H9 (cell line): ENCODE measurements around the gene ZNF582. TPM values are rescaled to one million over a fixed set of nuclear protein-coding genes. Genes with fewer than 3 reads are reported as not detected.

Experiments used
- DNase-seq: peaks from one replicate; pipeline ENCODE4 v3.0.0-alpha.2; 2017
- H2AFZ ChIP-seq: one replicate; pipeline ENCODE4 v1.6.1; 2013; ENCODE audit warnings: mild to moderate bottlenecking, low read length, control low read depth, moderate library complexity
- H2AK5ac ChIP-seq: 2 replicates; pipeline ENCODE4 v1.6.1; 2013; ENCODE audit warnings: low read length, control low read depth, mixed read lengths; ENCODE audit not compliant: insufficient read length
- H2BK120ac ChIP-seq: one replicate; pipeline ENCODE4 v1.6.1; 2013; ENCODE audit warnings: low read depth, mild to moderate bottlenecking, low read length, control low read depth, inconsistent platforms; ENCODE audit not compliant: poor library complexity, severe bottlenecking
- H2BK12ac ChIP-seq: 2 replicates; pipeline ENCODE4 v1.6.1; 2013; ENCODE audit warnings: low read length, control low read depth, mixed read lengths, low read depth; ENCODE audit not compliant: insufficient read length
- H2BK15ac ChIP-seq: 2 replicates; pipeline ENCODE4 v1.6.1; 2013; ENCODE audit warnings: low read depth, low read length, control low read depth
- H2BK20ac ChIP-seq: one replicate; pipeline ENCODE4 v1.6.1; 2013; ENCODE audit warnings: low read depth, mild to moderate bottlenecking, low read length, control low read depth, inconsistent platforms; ENCODE audit not compliant: poor library complexity, severe bottlenecking
- H2BK5ac ChIP-seq: 2 replicates; pipeline ENCODE4 v1.6.1; 2013; ENCODE audit warnings: low read length, control low read depth, mixed read lengths; ENCODE audit not compliant: insufficient read length
- H3K14ac ChIP-seq: 2 replicates; pipeline ENCODE4 v1.6.1; 2013; ENCODE audit warnings: low read length, control low read depth; ENCODE audit not compliant: insufficient read depth
- H3K18ac ChIP-seq: 2 replicates; pipeline ENCODE4 v1.6.1; 2013; ENCODE audit warnings: low read depth, mild to moderate bottlenecking, mixed read lengths, low read length, control low read depth; ENCODE audit not compliant: insufficient read length
- H3K23ac ChIP-seq: 2 replicates; pipeline ENCODE4 v1.6.1; 2013; ENCODE audit warnings: low read length, control low read depth, mixed read lengths, low read depth; ENCODE audit not compliant: insufficient read length
- H3K23me2 ChIP-seq: 2 replicates; pipeline ENCODE4 v1.6.1; 2013; ENCODE audit warnings: low read depth, mild to moderate bottlenecking, mixed read lengths, low read length, control low read depth; ENCODE audit not compliant: insufficient read length, poor library complexity, severe bottlenecking
- H3K27ac ChIP-seq: 2 replicates; pipeline ENCODE4 v1.5.1; 2013; ENCODE audit warnings: low read length, control low read depth, mixed read lengths, low read depth; ENCODE audit not compliant: insufficient read length
- H3K27me3 ChIP-seq: 2 replicates; pipeline ENCODE4 v1.6.1; 2013; ENCODE audit warnings: low read length, control low read depth, inconsistent platforms; ENCODE audit not compliant: insufficient read depth
- H3K4ac ChIP-seq: 2 replicates; pipeline ENCODE4 v1.6.1; 2013; ENCODE audit warnings: low read depth, mild to moderate bottlenecking, control low read depth, inconsistent platforms, low read length, moderate library complexity
- H3K4me1 ChIP-seq: 2 replicates; pipeline ENCODE4 v1.6.1; 2013; ENCODE audit warnings: low read length, control low read depth, inconsistent platforms; ENCODE audit not compliant: insufficient read depth
- H3K4me2 ChIP-seq: 2 replicates; pipeline ENCODE4 v1.6.1; 2013; ENCODE audit warnings: low read length, control low read depth, mixed read lengths; ENCODE audit not compliant: insufficient read length, insufficient read depth
- H3K56ac ChIP-seq: 2 replicates; pipeline ENCODE4 v1.6.1; 2013; ENCODE audit warnings: low read depth, mild to moderate bottlenecking, mixed read lengths, low read length, control low read depth; ENCODE audit not compliant: insufficient read length
- H3K79me1 ChIP-seq: 2 replicates; pipeline ENCODE4 v1.6.1; 2013; ENCODE audit warnings: low read depth, mild to moderate bottlenecking, moderate library complexity, low read length, control low read depth, inconsistent platforms; ENCODE audit not compliant: insufficient read depth, poor library complexity, severe bottlenecking
- H3K79me2 ChIP-seq: 2 replicates; pipeline ENCODE4 v1.6.1; 2013; ENCODE audit warnings: low read length, control low read depth, inconsistent platforms; ENCODE audit not compliant: insufficient read depth
- H3K9ac ChIP-seq: 2 replicates; pipeline ENCODE4 v1.6.1; 2013; ENCODE audit warnings: low read length, control low read depth, mixed read lengths; ENCODE audit not compliant: insufficient read length; ENCODE audit errors: extremely low read depth
- H3K9me3 ChIP-seq: one replicate; pipeline ENCODE4 v1.6.1; 2013; ENCODE audit warnings: low read depth, low read length, inconsistent platforms; ENCODE audit not compliant: control insufficient read depth
- H3T11ph ChIP-seq: one replicate; pipeline ENCODE4 v1.6.1; 2013; ENCODE audit warnings: mild to moderate bottlenecking, low read length, control low read depth, inconsistent platforms
- H4K20me1 ChIP-seq: one replicate; pipeline ENCODE4 v1.6.1; 2013; ENCODE audit not compliant: control insufficient read depth, insufficient read length, insufficient read depth
- H4K5ac ChIP-seq: 2 replicates; pipeline ENCODE4 v1.6.1; 2013; ENCODE audit warnings: low read depth, mild to moderate bottlenecking, mixed read lengths, low read length, control low read depth; ENCODE audit not compliant: insufficient read length
- H4K8ac ChIP-seq: replicated peaks from 2 replicates; pipeline ENCODE4 v1.6.1; 2013; ENCODE audit warnings: low read length, control low read depth, mixed read lengths, low read depth; ENCODE audit not compliant: insufficient read length
- H4K91ac ChIP-seq: 2 replicates; pipeline ENCODE4 v1.6.1; 2013; ENCODE audit warnings: low read depth, mild to moderate bottlenecking, moderate library complexity, mixed read lengths, low read length, control low read depth; ENCODE audit not compliant: insufficient read length
- H3K27ac Mint-ChIP-seq, 3 experiments: 2 replicates in 2 of 3; 3 replicates in 1 of 3; pipeline ENCODE4 v1.8.0; 2020 to 2021; ENCODE audit warnings: mixed read lengths in 3 of 3, mild to moderate bottlenecking in 1 of 3, moderate library complexity in 1 of 3
- H3K27me3 Mint-ChIP-seq: 2 replicates; pipeline ENCODE4 v1.8.0; 2021; ENCODE audit warnings: low read depth, mild to moderate bottlenecking, moderate library complexity, mixed read lengths
- H3K36me3 Mint-ChIP-seq, 3 experiments: 2 replicates in 2 of 3; 3 replicates in 1 of 3; pipeline ENCODE4 v1.8.0; 2020 to 2021; ENCODE audit warnings: low read depth in 3 of 3, mixed read lengths in 3 of 3; ENCODE audit not compliant: insufficient read depth in 1 of 3
- H3K4me1 Mint-ChIP-seq, 2 experiments: 2 replicates each; pipeline ENCODE4 v1.8.0; 2020; ENCODE audit warnings: mixed read lengths in 2 of 2
- H3K4me3 Mint-ChIP-seq, 2 experiments: 2 replicates in 1 of 2; 3 replicates in 1 of 2; pipeline ENCODE4 v1.8.0; 2020 to 2021; ENCODE audit warnings: mild to moderate bottlenecking in 2 of 2, mixed read lengths in 2 of 2, moderate library complexity in 1 of 2
- H3K9me3 Mint-ChIP-seq, 2 experiments: 2 replicates in 1 of 2; 3 replicates in 1 of 2; pipeline ENCODE4 v1.8.0; 2020; ENCODE audit warnings: mild to moderate bottlenecking in 2 of 2, mixed read lengths in 2 of 2, moderate library complexity in 1 of 2
- CTCF ChIP-seq: fragments of 200-600 bp; sonication (generic); conservative IDR thresholded peaks from 3 replicates; pipeline ENCODE4 v1.8.0; 2021; ENCODE audit warnings: antibody characterized with exemption, mild to moderate bottlenecking
- WGBS: extraction: QIAGEN DNeasy Blood & Tissue Kit; methylation state at CpG from one replicate; pipeline ENCODE4 v1.1.7; 2013; ENCODE audit warnings: missing lambda C conversion rate, low lambda C conversion rate, mixed read lengths; ENCODE audit not compliant: insufficient read length; ENCODE audit errors: extremely low coverage; 5-methylcytosine and 5-hydroxymethylcytosine counted together
- total RNA-seq: library from RNA; stranded (reverse); gene quantifications from 2 replicates; pipeline ENCODE4 v1.2.1, GENCODE V29; 2021

The ZNF582 gene
- total RNA-seq, 1 experiment from 2014 or later, result 4.4 TPM

DNA sequence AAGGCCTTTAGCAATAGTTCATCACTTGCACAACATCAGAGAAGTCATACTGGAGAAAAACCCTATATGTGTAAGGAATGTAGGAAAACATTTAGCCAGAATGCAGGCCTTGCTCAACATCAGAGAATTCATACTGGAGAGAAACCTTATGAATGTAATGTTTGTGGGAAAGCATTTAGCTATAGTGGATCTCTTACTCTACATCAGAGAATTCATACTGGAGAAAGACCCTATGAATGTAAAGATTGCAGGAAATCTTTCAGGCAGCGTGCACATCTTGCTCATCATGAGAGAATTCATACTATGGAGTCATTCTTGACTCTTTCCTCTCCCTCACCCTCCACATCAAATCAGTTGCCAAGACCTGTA is 30.6 kb upstream of the ZNF582 start:
- H3K9me3 Mint-ChIP-seq, result peaks cover 89 to 98% of the 10 kb centered on the region in 2 experiments
- Histone ChIP-seq H2AK5ac (no peak overlapping the region), H3K4me1 (no peaks in the 10 kb centered on the region), H3K23ac (no peak overlapping the region), H3K18ac (no peak overlapping the region), H3K27me3 (no peaks in the 10 kb centered on the region), H3K23me2 (no peaks in the 10 kb centered on the region), H4K91ac (no peak overlapping the region), H3K27ac (no peak overlapping the region), H3K79me1 (no peaks in the 10 kb centered on the region), H2BK12ac (no peak overlapping the region), H4K20me1 (no peaks in the 10 kb centered on the region), H2BK20ac (no peak overlapping the region), H3T11ph (no peak overlapping the region), H2BK15ac (no peak overlapping the region), H4K8ac (no peak overlapping the region), H2BK120ac (no peak overlapping the region), H3K9ac (no peak overlapping the region), H2AFZ (no peak overlapping the region), H3K4me2 (no peak overlapping the region), H3K4ac (no peak overlapping the region), H3K14ac (no peak overlapping the region), H3K9me3 (peaks cover 72% of the 10 kb centered on the region), H2BK5ac (no peak overlapping the region), H4K5ac (no peak overlapping the region), H3K56ac (no peak overlapping the region), H3K79me2 (no peaks in the 10 kb centered on the region)
- no peak overlapping the region for H3K27ac Mint-ChIP-seq
- peaks cover 6% of the 10 kb centered on the region for H3K27me3 Mint-ChIP-seq
- DNase-seq, result no peak
- peaks cover 50 to 66% (median 58%) of the 10 kb centered on the region in 3 experiments for H3K36me3 Mint-ChIP-seq
- no peak overlapping the region; a peak in 1 of 5 replicates for H3K4me3 Mint-ChIP-seq
- no CpG with 5 or more reads among the region's 1 CpG for WGBS
- no peaks in the 10 kb centered on the region for H3K4me1 Mint-ChIP-seq
- TF ChIP-seq CTCF, result no peak
